KMS-11 (cell line): ENCODE results near the gene ADD1.

ENCODE experiments used
- H2AFZ ChIP-seq: fragments of 200-600 bp; sonication (generic); 2 replicates; pipeline ENCODE4 v1.6.1; 2016; ENCODE audit warnings: antibody characterized with exemption, mixed run types, low read depth
- H3K27ac ChIP-seq: fragments of 200-600 bp; sonication (generic); 2 replicates; pipeline ENCODE4 v1.6.1; 2016; ENCODE audit warnings: mild to moderate bottlenecking, mixed run types
- H3K27me3 ChIP-seq: fragments of 200-600 bp; sonication (generic); 2 replicates; pipeline ENCODE4 v1.6.1; 2017; ENCODE audit warnings: mild to moderate bottlenecking, low read depth, mixed run types, moderate library complexity; ENCODE audit not compliant: insufficient read depth
- H3K36me3 ChIP-seq: fragments of 200-600 bp; sonication (generic); 2 replicates; pipeline ENCODE4 v1.6.1; 2017; ENCODE audit warnings: mild to moderate bottlenecking, mixed run types; ENCODE audit not compliant: insufficient read depth
- H3K4me1 ChIP-seq: fragments of 200-600 bp; sonication (generic); 2 replicates; pipeline ENCODE4 v1.6.1; 2016; ENCODE audit warnings: mild to moderate bottlenecking, low read depth, mixed run types; ENCODE audit not compliant: poor library complexity, severe bottlenecking
- H3K4me2 ChIP-seq: fragments of 200-600 bp; sonication (generic); 2 replicates; pipeline ENCODE4 v1.7.0; 2016; ENCODE audit warnings: mild to moderate bottlenecking, mixed run types
- H3K4me3 ChIP-seq: fragments of 200-600 bp; sonication (generic); IDR thresholded peaks from 2 replicates; pipeline ENCODE4 v1.6.1; 2017; ENCODE audit warnings: low read depth, low read length, mixed read lengths; ENCODE audit not compliant: insufficient read depth
- H3K79me2 ChIP-seq: fragments of 200-600 bp; sonication (generic); 2 replicates; pipeline ENCODE4 v1.6.1; 2016; ENCODE audit warnings: low read depth, mixed run types; ENCODE audit not compliant: insufficient read depth
- H3K9ac ChIP-seq: fragments of 200-600 bp; sonication (generic); 2 replicates; pipeline ENCODE4 v1.6.1; 2016; ENCODE audit warnings: mild to moderate bottlenecking, mixed run types
- H4K20me1 ChIP-seq: fragments of 200-600 bp; sonication (generic); 2 replicates; pipeline ENCODE4 v1.6.1; 2016; ENCODE audit warnings: mild to moderate bottlenecking, mixed run types; ENCODE audit not compliant: insufficient read depth
- CTCF ChIP-seq: fragments of 200-600 bp; sonication (generic); conservative IDR thresholded peaks from 2 replicates; pipeline ENCODE4 v1.6.1; 2017; ENCODE audit warnings: low read depth, mild to moderate bottlenecking, antibody characterized with exemption, low read length, moderate library complexity, mixed read lengths

Gene ADD1

GRCh38 chr4:2825740-2826139 is 17.9 kb upstream of the ADD1 start:
- no peaks in the 10 kb centered on the region for H3K36me3 ChIP-seq
- H4K20me1 ChIP-seq = no peaks in the 10 kb centered on the region

GRCh38 chr4:2827071-2827873 is 16.4 kb upstream of the ADD1 start:
- H4K20me1 ChIP-seq = no peaks in the 10 kb centered on the region
- no peak overlapping the region for H2AFZ ChIP-seq
- H3K4me3 ChIP-seq = no peak overlapping the region
- H3K36me3 ChIP-seq = no peaks in the 10 kb centered on the region
- no peak for TF ChIP-seq CTCF
- H3K4me1 ChIP-seq = no peaks in the 10 kb centered on the region
- H3K9ac ChIP-seq = no peak overlapping the region
- H3K27me3 ChIP-seq = no peaks in the 10 kb centered on the region
- no peak overlapping the region for H3K4me2 ChIP-seq
- H3K79me2 ChIP-seq = no peaks in the 10 kb centered on the region
- H3K27ac ChIP-seq = no peak overlapping the region

More at GRCh38 chr4:2825740-2826139, 17.9 kb upstream of the ADD1 start:
- Histone ChIP-seq H3K4me1 (no peaks in the 10 kb centered on the region), H3K4me3 (no peak overlapping the region), H3K27ac (no peak overlapping the region), H3K27me3 (no peaks in the 10 kb centered on the region), H2AFZ (no peak overlapping the region), H3K4me2 (no peak overlapping the region), H3K79me2 (no peaks in the 10 kb centered on the region), H3K9ac (no peak overlapping the region)
- TF ChIP-seq CTCF = no peak

- no peak for TF ChIP-seq CTCF
- no peaks in the 10 kb centered on the region for H3K36me3 ChIP-seq
Measured at GRCh38 chr4:2827874-2828751, 15.5 kb upstream of the ADD1 start.

GRCh38 chr4:2828758-2829181 is 14.9 kb upstream of the ADD1 start:
- H3K79me2 ChIP-seq = no peaks in the 10 kb centered on the region
- H3K27me3 ChIP-seq = no peaks in the 10 kb centered on the region
- no peaks in the 10 kb centered on the region for H3K36me3 ChIP-seq
- H4K20me1 ChIP-seq = no peaks in the 10 kb centered on the region
- H3K27ac ChIP-seq = no peak overlapping the region
- TF ChIP-seq CTCF = no peak
- H3K9ac ChIP-seq = no peak overlapping the region
- no peak overlapping the region for H3K4me2 ChIP-seq
- H3K4me3 ChIP-seq = no peak overlapping the region
- H2AFZ ChIP-seq = no peak overlapping the region
- no peaks in the 10 kb centered on the region for H3K4me1 ChIP-seq

More at GRCh38 chr4:2827874-2828751, 15.5 kb upstream of the ADD1 start:
- Histone ChIP-seq H2AFZ (no peak overlapping the region), H3K4me3 (no peak overlapping the region), H3K27ac (no peak overlapping the region), H3K4me2 (no peak overlapping the region), H3K79me2 (no peaks in the 10 kb centered on the region), H3K27me3 (no peaks in the 10 kb centered on the region), H3K9ac (no peak overlapping the region), H4K20me1 (no peaks in the 10 kb centered on the region), H3K4me1 (no peaks in the 10 kb centered on the region)
